Esophagus (tissue), 2 donors: Measurements from ENCODE around the gene DCUN1D5. TPM values are rescaled to one million over a fixed set of nuclear protein-coding genes. Genes with fewer than 3 reads are reported as not detected.

Experiments
- H3K27ac ChIP-seq, 2 donors: one replicate each; pipeline ENCODE4 v1.5.1; 2013; ENCODE audit warnings: low read depth in 2 of 2, mild to moderate bottlenecking in 2 of 2, inconsistent platforms in 1 of 2, low read length in 1 of 2, moderate library complexity in 1 of 2
- H3K27me3 ChIP-seq, 2 donors: one replicate each; pipeline ENCODE4 v1.6.1; 2013; ENCODE audit warnings: low read length in 2 of 2, control low read depth in 1 of 2, mild to moderate bottlenecking in 1 of 2; ENCODE audit not compliant: insufficient read depth in 2 of 2, control insufficient read depth in 1 of 2
- H3K36me3 ChIP-seq, 2 donors: one replicate each; pipeline ENCODE4 v1.6.1; 2013; ENCODE audit warnings: low read length in 1 of 2; ENCODE audit not compliant: control insufficient read depth in 2 of 2, insufficient read depth in 2 of 2
- H3K4me1 ChIP-seq, 2 donors: one replicate each; pipeline ENCODE4 v1.6.1; 2013; ENCODE audit warnings: low read length in 1 of 2; ENCODE audit not compliant: control insufficient read depth in 2 of 2, insufficient read depth in 2 of 2
- H3K4me3 ChIP-seq, 2 donors: one replicate each; pipeline ENCODE4 v1.5.1; 2013; ENCODE audit warnings: low read length in 2 of 2, mild to moderate bottlenecking in 2 of 2, low read depth in 1 of 2, moderate library complexity in 1 of 2
- H3K9me3 ChIP-seq, 2 donors: one replicate each; pipeline ENCODE4 v1.6.1; 2013; ENCODE audit warnings: mild to moderate bottlenecking in 2 of 2, low read depth in 1 of 2, low read length in 1 of 2, moderate library complexity in 1 of 2; ENCODE audit not compliant: control insufficient read depth in 2 of 2, insufficient read depth in 1 of 2
- WGBS, 2 donors: extraction: QIAGEN DNeasy Blood & Tissue Kit; methylation state at CpG; one replicate each; pipeline ENCODE4 v1.1.7; 2013; 5-methylcytosine and 5-hydroxymethylcytosine counted together
- polyA plus RNA-seq, 2 donors: library from polyadenylated mRNA; stranded (reverse); fragments of 200-250 nt; gene quantifications; one replicate each; pipeline ENCODE4 v1.2.3, GENCODE V29; 2013
- donor health status: healthy with polysubstance abuse.
- donor health status: Bipolar disorder and iron deficiency.

Gene DCUN1D5
- polyA plus RNA-seq, result 10 to 100 TPM in 1 of 2 donors, 1 to 10 TPM in 1; 6.9 to 26.4 TPM

- H3K4me3 ChIP-seq, result peak within 1 kb of the TSS; percentile 83 to 92
- WGBS, 2 donors, result 0 to 1% methylated on average over 42 to 54 of the region's 54 CpGs
- H3K27me3 ChIP-seq, result no peaks in the 10 kb centered on the region
- peaks cover 0 to 3% of the 10 kb centered on the region in 2 donors for H3K4me1 ChIP-seq
- H3K9me3 ChIP-seq, result no peaks in the 10 kb centered on the region
- no peaks in the 10 kb centered on the region for H3K36me3 ChIP-seq
- H3K27ac ChIP-seq, result peak within 1 kb of the TSS; percentile 80 to 92
These were observed at the start of gene DCUN1D5 for GRCh38 chr11:103091801-103092524. TSS of gene DCUN1D5 (minus strand) at chr11:103092160. CDS start at chr11:103091872, 288 bp downstream.

GRCh38 chr11:103125462-103125861, 33.5 kb upstream of the DCUN1D5 start:
- Histone ChIP-seq H3K4me1 (no peaks in the 10 kb centered on the region), H3K4me3 (no peak overlapping the region), H3K27ac (no peak overlapping the region), H3K27me3 (no peaks in the 10 kb centered on the region), H3K36me3 (no peaks in the 10 kb centered on the region), H3K9me3 (no peaks in the 10 kb centered on the region)

- Histone ChIP-seq H3K27me3 (no peaks in the 10 kb centered on the region), H3K27ac (no peak overlapping the region), H3K4me3 (no peak overlapping the region), H3K4me1 (no peaks in the 10 kb centered on the region), H3K9me3 (no peaks in the 10 kb centered on the region), H3K36me3 (no peaks in the 10 kb centered on the region)
- 91 to 94% methylated on average over 4 of the region's 4 CpGs for WGBS, 2 donors
These were observed 22.9 kb upstream of the DCUN1D5 start for GRCh38 chr11:103114836-103115235.

- H3K36me3 ChIP-seq, result no peaks in the 10 kb centered on the region
- H3K4me1 ChIP-seq, result no peaks in the 10 kb centered on the region
- 91 to 98% methylated on average over 1 of the region's 1 CpG for WGBS, 2 donors
- H3K27me3 ChIP-seq, result no peaks in the 10 kb centered on the region
- no peak overlapping the region for H3K27ac ChIP-seq
- no peak overlapping the region for H3K4me3 ChIP-seq
- no peaks in the 10 kb centered on the region for H3K9me3 ChIP-seq
These were observed 20.4 kb upstream of the DCUN1D5 start for GRCh38 chr11:103112364-103112763.

- Histone ChIP-seq H3K4me1 (no peaks in the 10 kb centered on the region), H3K4me3 (no peak overlapping the region), H3K9me3 (no peaks in the 10 kb centered on the region), H3K27me3 (no peaks in the 10 kb centered on the region), H3K27ac (no peak overlapping the region), H3K36me3 (no peaks in the 10 kb centered on the region)
- WGBS, 2 donors, result 92 to 95% methylated on average over 5 of the region's 5 CpGs
These were observed 19.4 kb upstream of the DCUN1D5 start for GRCh38 chr11:103111400-103111799.

GRCh38 chr11:103110391-103110790, 18.4 kb upstream of the DCUN1D5 start:
- H3K4me1 ChIP-seq, result no peaks in the 10 kb centered on the region
- no peak overlapping the region for H3K4me3 ChIP-seq
- H3K36me3 ChIP-seq, result no peaks in the 10 kb centered on the region
- H3K27ac ChIP-seq, result no peak overlapping the region
- H3K9me3 ChIP-seq, result no peaks in the 10 kb centered on the region
- H3K27me3 ChIP-seq, result no peaks in the 10 kb centered on the region

GRCh38 chr11:103109818-103110388, 17.9 kb upstream of the DCUN1D5 start:
- H3K27me3 ChIP-seq, result peaks cover 0 to 2% of the 10 kb centered on the region in 2 donors
- no peaks in the 10 kb centered on the region for H3K4me1 ChIP-seq
- 17 to 25% methylated on average over 26 of the region's 26 CpGs for whole genome bisulfite sequencing, 2 donors
- no peaks in the 10 kb centered on the region for H3K36me3 ChIP-seq
- no peaks in the 10 kb centered on the region for H3K9me3 ChIP-seq
- H3K4me3 ChIP-seq, result peak overlapping the region; percentile 63 to 83
- H3K27ac ChIP-seq, result peak overlapping the region; percentile 5 to 81

GRCh38 chr11:103108933-103109817, 17.2 kb upstream of the DCUN1D5 start, which contains the start of gene DYNC2H1:
TSS of gene DYNC2H1 (plus strand) at chr11:103109426. CDS start at chr11:103109575, 149 bp downstream.
- H3K27ac ChIP-seq, result peak within 1 kb of the TSS; percentile 52 to 81
- WGBS, 2 donors, result 1% methylated on average over 53 of the region's 53 CpGs
- H3K36me3 ChIP-seq, result no peaks in the 10 kb centered on the region
- H3K9me3 ChIP-seq, result no peaks in the 10 kb centered on the region
- H3K27me3 ChIP-seq, result peaks cover 0 to 2% of the 10 kb centered on the region in 2 donors
- H3K4me3 ChIP-seq, result peak within 1 kb of the TSS; percentile 63 to 83
- H3K4me1 ChIP-seq, result no peaks in the 10 kb centered on the region

- Histone ChIP-seq H3K9me3 (no peaks in the 10 kb centered on the region), H3K4me1 (peaks cover 0 to 3% of the 10 kb centered on the region in 2 donors), H3K36me3 (no peaks in the 10 kb centered on the region), H3K27me3 (no peaks in the 10 kb centered on the region), H3K4me3 (no peak overlapping the region), H3K27ac (no peak overlapping the region)
These were observed 5.3 kb upstream of the DCUN1D5 start for GRCh38 chr11:103097279-103097678.
